Liver (tissue), 9 donors: ENCODE data around the gene EBF3. TPM values are rescaled to one million over a fixed set of nuclear protein-coding genes. Genes with fewer than 3 reads are reported as not detected.

ENCODE experiments used
- DNase-seq: peaks from one replicate; pipeline ENCODE4 v3.0.0-alpha.2; 2017; ENCODE audit warnings: low spot score
- H3K27ac ChIP-seq, 2 donors: one replicate each; pipeline ENCODE4 v1.7.0; 2013; ENCODE audit warnings: inconsistent platforms in 2 of 2, low read length in 2 of 2, control low read depth in 1 of 2, low read depth in 1 of 2, mild to moderate bottlenecking in 1 of 2
- H3K27me3 ChIP-seq, 4 donors: one replicate each; pipeline versions ENCODE4 v1.6.1 to v1.7.0; 2013; ENCODE audit warnings: low read length in 3 of 4, inconsistent platforms in 1 of 4, mild to moderate bottlenecking in 1 of 4, moderate library complexity in 1 of 4; ENCODE audit not compliant: control insufficient read depth in 4 of 4, insufficient read depth in 4 of 4
- H3K36me3 ChIP-seq, 4 donors: one replicate each; pipeline versions ENCODE4 v1.6.1 to v1.7.0; 2013; ENCODE audit warnings: low read length in 3 of 4, mild to moderate bottlenecking in 3 of 4, low read depth in 1 of 4, moderate library complexity in 1 of 4; ENCODE audit not compliant: control insufficient read depth in 4 of 4, insufficient read depth in 3 of 4
- H3K4me1 ChIP-seq, 4 donors: one replicate each; pipeline versions ENCODE4 v1.6.1 to v1.7.0; 2013; ENCODE audit warnings: low read length in 3 of 4, mild to moderate bottlenecking in 3 of 4, moderate library complexity in 1 of 4; ENCODE audit not compliant: control insufficient read depth in 4 of 4, insufficient read depth in 4 of 4
- H3K4me3 ChIP-seq, 3 donors: one replicate each; pipeline versions ENCODE4 v1.6.1 to v1.7.0; 2013; ENCODE audit warnings: low read length in 3 of 3, control low read depth in 1 of 3, low read depth in 1 of 3, mild to moderate bottlenecking in 1 of 3
- H3K9ac ChIP-seq, 2 donors: one replicate each; pipeline ENCODE4 v1.7.0; 2013; ENCODE audit warnings: low read length in 2 of 2, mild to moderate bottlenecking in 2 of 2, moderate library complexity in 2 of 2, control low read depth in 1 of 2, low read depth in 1 of 2
- H3K9me3 ChIP-seq, 4 donors: one replicate each; pipeline versions ENCODE4 v1.6.1 to v1.7.0; 2013; ENCODE audit warnings: low read length in 3 of 4; ENCODE audit not compliant: control insufficient read depth in 4 of 4
- ATF3 ChIP-seq: IDR thresholded peaks from 2 replicates; pipeline ENCODE4 v1.6.1; 2016; ENCODE audit warnings: antibody characterized with exemption
- CTCF ChIP-seq: fragments of 150-350 bp; IDR thresholded peaks from 2 replicates; pipeline ENCODE4 v1.5.1; 2017; ENCODE audit warnings: improper control_type of control experiment, low read depth, low read length; ENCODE audit not compliant: missing input control
- EGR1 ChIP-seq, 2 donors: IDR thresholded peaks; 2 replicates each; pipeline ENCODE4 v1.6.1; 2016 to 2018; ENCODE audit warnings: antibody characterized with exemption in 2 of 2, low read depth in 2 of 2
- FOXA1 ChIP-seq: IDR thresholded peaks from 2 replicates; pipeline ENCODE4 v1.6.1; 2016; ENCODE audit warnings: antibody characterized with exemption
- FOXA2 ChIP-seq: IDR thresholded peaks from 2 replicates; pipeline ENCODE4 v1.6.1; 2016; ENCODE audit warnings: antibody characterized with exemption
- GABPA ChIP-seq, 2 donors: IDR thresholded peaks in 1 of 2; conservative IDR thresholded peaks in 1 of 2; 2 replicates each; pipeline ENCODE4 v1.6.1; 2016; ENCODE audit warnings: antibody characterized with exemption in 2 of 2, mild to moderate bottlenecking in 1 of 2, moderate library complexity in 1 of 2
- HNF4G ChIP-seq: IDR thresholded peaks from 2 replicates; pipeline ENCODE4 v1.6.1; 2016; ENCODE audit warnings: antibody characterized with exemption
- JUND ChIP-seq, 2 donors: IDR thresholded peaks; 2 replicates each; pipeline ENCODE4 v1.6.1; 2016; ENCODE audit warnings: antibody characterized with exemption in 2 of 2
- SP1 ChIP-seq: IDR thresholded peaks from 2 replicates; pipeline ENCODE4 v1.6.1; 2018; ENCODE audit warnings: antibody characterized with exemption, mild to moderate bottlenecking
- TAF1 ChIP-seq: conservative IDR thresholded peaks from 2 replicates; pipeline ENCODE4 v1.6.1; 2016; ENCODE audit warnings: antibody characterized with exemption, mild to moderate bottlenecking
- YY1 ChIP-seq: IDR thresholded peaks from 2 replicates; pipeline ENCODE4 v1.6.1; 2016; ENCODE audit warnings: antibody characterized with exemption, mild to moderate bottlenecking
- ZBTB33 ChIP-seq: IDR thresholded peaks from 2 replicates; pipeline ENCODE4 v1.6.1; 2016; ENCODE audit warnings: antibody characterized with exemption
- WGBS: extraction: QIAGEN DNeasy Blood & Tissue Kit; methylation state at CpG from one replicate; pipeline ENCODE4 v1.1.7; 2013; 5-methylcytosine and 5-hydroxymethylcytosine counted together
- polyA plus RNA-seq, 2 donors: library from polyadenylated mRNA; stranded (reverse) in 1 of 2; unstranded in 1 of 2; fragments of 200-250 nt in 1 of 2; fragments of >200 nt in 1 of 2; fragmentation: Nextera tagmentation in 1 of 2; extraction: Ambion mirVana in 1 of 2; gene quantifications; one replicate each; pipeline versions ENCODE4 v1.2.1 to v1.2.3, GENCODE V29; 2013 to 2015
- total RNA-seq, 2 donors: library from RNA; depleted of rRNA; stranded (reverse); fragments of >200 nt; gene quantifications; one replicate each; pipeline ENCODE4 v1.2.3, GENCODE V29; 2014
- donor health status: healthy.
- donor health status: healthy.
- donor health status: healthy.
- donor health status: healthy.
- donor health status: healthy.

The EBF3 gene
- total and polyA plus RNA-seq, 4 donors = 0.02 to 0.08 TPM; not detected in 2

- no peak overlapping the region for H3K27ac ChIP-seq
- TF ChIP-seq ZBTB33 = no peak
- TF ChIP-seq SP1 = no peak
- TF ChIP-seq FOXA1 = no peak
- no peak for TF ChIP-seq CTCF
- no peak for TF ChIP-seq YY1
- no peak for TF ChIP-seq TAF1
- TF ChIP-seq HNF4G = no peak
- TF ChIP-seq FOXA2 = no peak
- TF ChIP-seq JUND (IDR thresholded peaks at IDR 0.05) = no peak
- TF ChIP-seq ATF3 = no peak
These were observed 53.2 kb downstream of the EBF3 start for GRCh38 chr10:129910861-129911260.

GRCh38 chr10:129909531-129910256 lies 54.4 kb downstream of the EBF3 start:
- Histone ChIP-seq H3K9me3 (no peaks in the 10 kb centered on the region), H3K36me3 (no peaks in the 10 kb centered on the region), H3K27me3 (peaks cover 0 to 3% (median under 1%) of the 10 kb centered on the region in 4 donors), H3K4me3 (no peak overlapping the region), H3K4me1 (no peaks in the 10 kb centered on the region), H3K27ac (no peak overlapping the region), H3K9ac (no peak overlapping the region)
- DNase-seq = no peak
- TF ChIP-seq JUND (IDR thresholded peaks at IDR 0.05) (no peak), ATF3 (no peak), EGR1 (IDR thresholded peaks at IDR 0.05; ENCODE audit: low read depth in 2 of 2) (no peak), SP1 (no peak), GABPA (IDR thresholded peaks at IDR 0.05 in 1 of 2, conservative IDR thresholded peaks at IDR 0.05 in 1 of 2) (no peak)
- WGBS = 80% methylated on average over 28 of the region's 28 CpGs

More at GRCh38 chr10:129910861-129911260, 53.2 kb downstream of the EBF3 start:
- no peaks in the 10 kb centered on the region for H3K36me3 ChIP-seq
- 89% methylated on average over 10 of the region's 10 CpGs for WGBS
- H3K4me3 ChIP-seq = no peak overlapping the region
- H3K9me3 ChIP-seq = no peaks in the 10 kb centered on the region
- peaks cover 0 to 6% (median under 1%) of the 10 kb centered on the region in 4 donors for H3K27me3 ChIP-seq
- H3K9ac ChIP-seq = no peak overlapping the region
- H3K4me1 ChIP-seq = no peaks in the 10 kb centered on the region
- DNase-seq = no peak

- H3K9ac ChIP-seq = no peak overlapping the region
- WGBS = 85% methylated on average over 3 of the region's 3 CpGs
- no peak overlapping the region for H3K4me3 ChIP-seq
- H3K4me1 ChIP-seq = no peaks in the 10 kb centered on the region
- no peak for TF ChIP-seq TAF1
- no peak for TF ChIP-seq SP1
- H3K27me3 ChIP-seq = peaks cover 0 to 3% (median under 1%) of the 10 kb centered on the region in 4 donors
- no peaks in the 10 kb centered on the region for H3K9me3 ChIP-seq
- H3K27ac ChIP-seq = no peak overlapping the region
- DNase-seq = no peak
- no peaks in the 10 kb centered on the region for H3K36me3 ChIP-seq
These were observed 55.0 kb downstream of the EBF3 start for GRCh38 chr10:129909080-129909479.
